Pancreas (tissue), 10 donors: ENCODE measurements around the gene DDI2. TPM values are rescaled to one million over a fixed set of nuclear protein-coding genes. Genes with fewer than 3 reads are reported as not detected.

Source experiments
- ATAC-seq, 4 donors: fragments of 200-7000 bp; cut with Tn5 transposase; one replicate each; pipeline versions ENCODE4 v1.8.0 to v1.9.1; 2020; ENCODE audit warnings: mild to moderate bottlenecking in 4 of 4, moderate library complexity in 4 of 4
- DNase-seq, 6 donors: peaks; one replicate each; pipeline ENCODE4 v3.0.0-alpha.2; 2020
- FAIRE-seq: peaks from 2 replicates; lab custom pipeline; 2012; peaks lifted over from hg19 to GRCh38; lab: Jason Lieb, UNC
- H3K27ac ChIP-seq, 4 donors: fragments of 200-600 bp; sonication (generic); 1 replicate in 3 of 4; 2 replicates in 1 of 4; pipeline versions ENCODE4 v1.5.0 to v1.8.0; 2020
- H3K27me3 ChIP-seq, 4 donors: fragments of 200-600 bp; one replicate each; pipeline ENCODE4 v1.8.0; 2021
- H3K36me3 ChIP-seq, 3 donors: fragments of 200-600 bp; sonication (generic) in 1 of 3; one replicate each; pipeline versions ENCODE4 v1.5.0 to v1.8.0; 2020 to 2021
- H3K4me1 ChIP-seq, 3 donors: fragments of 200-600 bp; one replicate each; pipeline ENCODE4 v1.8.0; 2021
- H3K4me3 ChIP-seq, 4 donors: fragments of 200-600 bp; sonication (generic) in 2 of 4; one replicate each; pipeline versions ENCODE4 v1.5.0 to v1.8.0; 2020 to 2021
- H3K9me3 ChIP-seq, 4 donors: fragments of 200-600 bp; one replicate each; pipeline ENCODE4 v1.8.0; 2021
- CTCF ChIP-seq, 4 donors: fragments of 200-600 bp; sonication (generic) in 3 of 4; IDR thresholded peaks; one replicate each; pipeline versions ENCODE4 v1.5.0 to v1.8.0; 2021; ENCODE audit warnings: antibody characterized with exemption in 4 of 4
- WGBS, 2 donors: extraction: QIAGEN DNeasy Blood & Tissue Kit; methylation state at CpG; one replicate each; pipeline ENCODE4 v1.1.7; 2013; 5-methylcytosine and 5-hydroxymethylcytosine counted together
- intact Hi-C, 3 donors: fragments of 100-400 bp; cut with DNase I; formaldehyde crosslinking; loops; one replicate each; pipeline versions ENCODE4 v1.11.1 to v1.14.2; 2022
- polyA plus RNA-seq, 2 donors: library from polyadenylated mRNA; stranded (reverse); fragments of 200-250 nt; gene quantifications; one replicate each; pipeline ENCODE4 v1.2.3, GENCODE V29; 2013
- total RNA-seq, 6 donors: library from RNA; stranded (reverse); fragmentation: NEBNext Ultra II Directional in 4 of 6; extraction: Animal tissue kit (Norgen Biotek cat#: 25700) in 4 of 6; gene quantifications; one replicate each; pipeline versions ENCODE4 v1.2.1 to v1.2.4, GENCODE V29; 2021 to 2023
- donor health status: healthy with polysubstance abuse.
- donor health status: DM: no; HTN: no; CAD: no; lungs with moderate emphysema.
- donor health status: DM: no; HTN: no; CAD: no.
- donor health status: control.
- donor health status: control.
- donor health status: Bipolar disorder and iron deficiency.
- donor health status: DM: yes; HTN: yes; CAD: no.
- donor health status: DM: no; HTN: no; CAD: no.
- donor health status: DM: no; HTN: no; CAD: no.
- donor health status: DM: yes; HTN: yes; CAD: no.

DDI2 gene
- total and polyA plus RNA-seq, 8 donors = 4.7 to 17.8 (median 15.3) TPM

- no peak for FAIRE-seq
- Histone ChIP-seq H3K27me3 (no peaks in the 10 kb centered on the region), H3K4me3 (no peak overlapping the region), H3K27ac (no peak overlapping the region), H3K36me3 (no peaks in the 10 kb centered on the region), H3K9me3 (no peaks in the 10 kb centered on the region), H3K4me1 (peaks cover 0 to 19% (median 14%) of the 10 kb centered on the region in 3 donors)
- TF ChIP-seq CTCF (IDR thresholded peaks at IDR 0.05) = no peak
- no peak for DNase-seq
- no peak for ATAC-seq
- intact Hi-C loops = no loop called here
- WGBS, 2 donors = 73 to 79% methylated on average over 7 of the region's 7 CpGs
These were observed 89.5 kb downstream of the DDI2 start for GRCh38 chr1:15706751-15707150.

GRCh38 chr1:15707239-15707925, 90.1 kb downstream of the DDI2 start:
- no peak for TF ChIP-seq CTCF (IDR thresholded peaks at IDR 0.05)
- no peaks in the 10 kb centered on the region for H3K9me3 ChIP-seq
- H3K4me1 ChIP-seq = peaks cover 0 to 18% (median 14%) of the 10 kb centered on the region in 3 donors
- DNase-seq = no peak
- 90 to 92% methylated on average over 8 of the region's 8 CpGs for WGBS, 2 donors
- H3K4me3 ChIP-seq = no peak overlapping the region
- no peak for ATAC-seq
- no peaks in the 10 kb centered on the region for H3K27me3 ChIP-seq
- FAIRE-seq = no peak
- H3K36me3 ChIP-seq = no peaks in the 10 kb centered on the region
- no peak overlapping the region for H3K27ac ChIP-seq
- intact Hi-C loops = no loop called here

GRCh38 chr1:15708486-15709137, 91.4 kb downstream of the DDI2 start:
- no peak for TF ChIP-seq CTCF (IDR thresholded peaks at IDR 0.05)
- 85 to 88% methylated on average over 15 of the region's 15 CpGs for WGBS, 2 donors
- H3K9me3 ChIP-seq = no peaks in the 10 kb centered on the region
- DNase-seq (no peak), FAIRE-seq (no peak), ATAC-seq (no peak)
- intact Hi-C loops = no loop called here
- H3K4me1 ChIP-seq = peaks cover 0 to 8% (median 6%) of the 10 kb centered on the region in 3 donors
- H3K4me3 ChIP-seq = no peak overlapping the region
- H3K27me3 ChIP-seq = no peaks in the 10 kb centered on the region
- no peak overlapping the region for H3K27ac ChIP-seq
- no peaks in the 10 kb centered on the region for H3K36me3 ChIP-seq

GRCh38 chr1:15709226-15709625, 92.0 kb downstream of the DDI2 start:
- H3K9me3 ChIP-seq = no peaks in the 10 kb centered on the region
- no peaks in the 10 kb centered on the region for H3K36me3 ChIP-seq
- H3K27me3 ChIP-seq = no peaks in the 10 kb centered on the region
- H3K27ac ChIP-seq = no peak overlapping the region
- DNase-seq (no peak), FAIRE-seq (no peak), ATAC-seq (peak in 2 of 4 donors; percentile 32 to 50)
- no peak for TF ChIP-seq CTCF (IDR thresholded peaks at IDR 0.05)
- H3K4me3 ChIP-seq = no peak overlapping the region
- 81 to 87% methylated on average over 4 of the region's 4 CpGs for WGBS, 2 donors
- intact Hi-C loops = no loop called here
- peaks cover 0 to 2% (median 0%) of the 10 kb centered on the region in 3 donors for H3K4me1 ChIP-seq

GRCh38 chr1:15712168-15712567, 94.9 kb downstream of the DDI2 start:
- FAIRE-seq = no peak
- WGBS, 2 donors = 67 to 77% methylated on average over 4 of the region's 4 CpGs
- H3K4me3 ChIP-seq = no peak overlapping the region
- H3K36me3 ChIP-seq = peaks cover 0 to 8% (median 0%) of the 10 kb centered on the region in 3 donors
- peak in 3 of 4 donors; percentile 34 to 77 (median 71) for ATAC-seq
- no peak for TF ChIP-seq CTCF (IDR thresholded peaks at IDR 0.05)
- H3K9me3 ChIP-seq = no peaks in the 10 kb centered on the region
- no peak overlapping the region for H3K27ac ChIP-seq
- no peaks in the 10 kb centered on the region for H3K27me3 ChIP-seq
- intact Hi-C loops = no loop called here
- no peak for DNase-seq
- H3K4me1 ChIP-seq = no peaks in the 10 kb centered on the region
